SK-N-MC (cell line): ENCODE data around the gene THADA.

Source experiments
- EZH2 ChIP-seq: fragments of 200-600 bp; sonication (generic); IDR thresholded peaks from one replicate; pipeline ENCODE4 v1.6.1; 2017; ENCODE audit warnings: antibody characterized with exemption
- POLR2AphosphoS5 ChIP-seq: IDR thresholded peaks from 2 replicates; pipeline ENCODE4 v1.6.1; 2012; ENCODE audit warnings: mild to moderate bottlenecking, low read depth, low read length, borderline replicate concordance

- TF ChIP-seq EZH2 = no peak
- TF ChIP-seq POLR2AphosphoS5 = no peak
Observed at GRCh38 chr2:43458014-43458628, 137.7 kb downstream of the THADA start.
